RWPE1 (cell line): ENCODE results near the gene TSPAN11.
A peak's percentile ranks its signal among the peaks of the same experiment; 100 is the strongest.

ENCODE experiments used
- CTCF ChIA-PET: fragments of 350-600 bp; sonication (Branson Sonifier 250); formaldehyde crosslinking; extraction: SDS; loops from one replicate; lab custom pipeline; 2021; lab: Yijun Ruan, JAX
- POLR2A ChIA-PET: fragments of 400-600 bp; formaldehyde crosslinking; extraction: SDS; loops from one replicate; lab custom pipeline; 2020; ENCODE audit warnings: antibody characterized with exemption; ENCODE audit not compliant: low non-redundant PET; lab: Yijun Ruan, JAX
- DNase-seq: peaks from one replicate; pipeline ENCODE4 v3.0.0; 2012; ENCODE audit warnings: low spot score
- H3K27ac ChIP-seq: fragments of 450-650 bp; 2 replicates; pipeline ENCODE4 v1.5.1; 2017
- TF ChIP-seq, protein P1 (sequence below): fragments of 450-650 bp; conservative IDR thresholded peaks from 2 replicates; pipeline ENCODE4 v1.5.1; 2017; ENCODE audit warnings: low read depth, mild to moderate bottlenecking

TSPAN11 gene

DNA sequence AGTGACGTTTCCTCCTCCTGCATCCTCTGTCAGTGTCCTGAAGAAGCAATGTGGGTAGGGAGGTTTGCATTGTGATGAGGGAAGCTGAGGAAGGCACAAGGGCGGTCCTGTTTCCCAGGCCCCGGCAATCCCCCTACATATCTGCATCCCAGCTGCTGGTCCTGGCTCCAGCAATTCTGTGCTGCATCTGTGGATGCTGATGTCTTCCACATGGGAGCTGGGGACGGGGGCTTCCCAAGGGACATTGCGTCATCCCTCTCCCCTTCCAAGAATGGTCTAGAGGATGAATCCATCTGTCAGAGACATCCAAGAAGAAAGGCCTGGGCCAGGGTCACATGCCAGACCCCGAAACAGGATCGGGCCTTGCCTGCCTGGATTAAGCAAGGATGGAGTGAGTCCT, 52.1 kb downstream of the TSPAN11 start:
- POLR2A ChIA-PET = no interaction called here
- CTCF ChIA-PET = interaction anchor here (0.5 kb wide), 1 partner anchor 257 kb away, joined by 4 read pairs; no protein-coding TSS in a partner anchor
- DNase-seq = no peak
- no peak overlapping the region for H3K27ac ChIP-seq
- TF ChIP-seq, protein P1, sequence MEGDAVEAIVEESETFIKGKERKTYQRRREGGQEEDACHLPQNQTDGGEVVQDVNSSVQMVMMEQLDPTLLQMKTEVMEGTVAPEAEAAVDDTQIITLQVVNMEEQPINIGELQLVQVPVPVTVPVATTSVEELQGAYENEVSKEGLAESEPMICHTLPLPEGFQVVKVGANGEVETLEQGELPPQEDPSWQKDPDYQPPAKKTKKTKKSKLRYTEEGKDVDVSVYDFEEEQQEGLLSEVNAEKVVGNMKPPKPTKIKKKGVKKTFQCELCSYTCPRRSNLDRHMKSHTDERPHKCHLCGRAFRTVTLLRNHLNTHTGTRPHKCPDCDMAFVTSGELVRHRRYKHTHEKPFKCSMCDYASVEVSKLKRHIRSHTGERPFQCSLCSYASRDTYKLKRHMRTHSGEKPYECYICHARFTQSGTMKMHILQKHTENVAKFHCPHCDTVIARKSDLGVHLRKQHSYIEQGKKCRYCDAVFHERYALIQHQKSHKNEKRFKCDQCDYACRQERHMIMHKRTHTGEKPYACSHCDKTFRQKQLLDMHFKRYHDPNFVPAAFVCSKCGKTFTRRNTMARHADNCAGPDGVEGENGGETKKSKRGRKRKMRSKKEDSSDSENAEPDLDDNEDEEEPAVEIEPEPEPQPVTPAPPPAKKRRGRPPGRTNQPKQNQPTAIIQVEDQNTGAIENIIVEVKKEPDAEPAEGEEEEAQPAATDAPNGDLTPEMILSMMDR = no peak

DNA sequence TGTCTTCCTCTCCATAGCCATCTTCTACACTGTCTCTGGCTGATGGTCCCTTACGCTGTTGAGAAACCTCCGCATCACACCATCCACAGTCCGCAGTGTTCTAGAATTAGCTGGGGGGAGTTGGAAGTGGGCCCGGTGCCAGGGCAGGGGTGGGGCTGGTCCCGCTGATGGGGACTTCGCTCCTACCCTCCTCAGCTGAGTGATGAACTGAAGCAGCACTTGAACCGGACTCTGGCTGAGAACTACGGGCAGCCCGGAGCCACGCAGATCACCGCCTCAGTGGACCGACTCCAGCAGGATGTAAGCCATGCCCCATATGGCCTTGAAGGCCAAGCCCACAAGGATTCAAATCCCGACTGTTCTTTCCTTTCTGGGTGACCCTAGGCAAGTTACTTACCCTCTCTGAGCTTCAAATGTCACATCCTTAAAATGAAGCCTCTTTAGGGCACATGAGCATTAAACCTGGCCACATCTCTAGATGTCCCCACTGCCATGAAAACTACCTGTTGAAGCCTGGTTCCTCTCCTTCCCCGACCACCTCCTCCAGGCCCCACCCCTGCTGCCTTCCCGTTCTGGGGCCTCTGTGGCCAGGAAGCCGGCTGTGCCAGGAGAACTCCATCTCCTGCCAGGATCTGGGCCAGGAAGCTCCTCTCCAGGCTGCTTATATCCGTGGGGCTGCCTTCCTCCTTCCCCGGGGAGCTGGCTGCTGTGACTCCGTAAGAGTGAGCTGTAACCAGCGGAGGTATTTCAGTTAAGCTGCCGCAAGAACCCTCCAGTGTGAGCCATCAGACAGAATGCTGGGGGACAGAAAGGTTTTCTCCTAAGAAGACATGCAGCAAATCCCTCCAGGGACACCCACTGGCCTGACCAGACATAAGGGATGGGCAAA, 53.1 kb downstream of the TSPAN11 start:
- H3K27ac ChIP-seq = no peak overlapping the region
- ChIA-PET CTCF (interaction anchor here (0.6 to 0.7 kb wide), 2 partner anchors 19 to 1490 kb away, joined by 3 to 4 read pairs; no protein-coding TSS in a partner anchor), POLR2A (no interaction called here)
- TF ChIP-seq, protein P1 = no peak
- no peak for DNase-seq

DNA sequence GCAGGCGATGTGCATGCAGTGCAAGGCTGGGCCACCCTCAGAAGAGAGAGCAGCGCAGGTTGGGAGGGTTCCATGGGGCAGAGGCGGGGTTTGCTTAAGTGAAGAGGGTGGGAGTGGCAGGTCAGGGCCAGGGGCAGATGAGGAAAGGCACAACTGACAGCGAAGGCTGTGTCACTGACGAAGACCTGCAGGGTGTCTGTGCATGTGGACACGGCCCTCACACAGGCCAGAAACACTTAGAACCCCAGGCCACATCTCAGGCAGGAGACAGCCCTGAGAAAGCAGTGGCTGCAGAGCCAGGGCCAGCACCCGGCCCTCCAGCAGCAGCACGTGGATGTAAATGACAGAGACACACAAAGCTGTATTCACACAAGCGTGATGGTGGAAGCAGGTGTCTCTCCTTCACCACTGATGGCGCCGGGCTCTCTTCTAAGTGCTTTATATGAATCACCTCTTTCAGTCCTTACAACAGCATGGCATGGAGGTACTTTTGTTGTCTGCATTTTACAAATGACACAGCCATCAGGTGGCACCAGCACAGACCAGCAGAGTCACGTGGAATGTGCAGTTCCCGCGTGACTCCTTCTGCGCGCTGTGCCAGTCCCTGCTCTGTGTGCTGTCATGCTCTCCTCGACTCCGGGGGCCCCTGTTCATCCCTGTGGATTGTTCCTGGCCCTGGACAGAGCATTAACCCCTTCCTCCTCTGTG, 54.6 kb downstream of the TSPAN11 start:
- ChIA-PET POLR2A (no interaction called here), CTCF (no interaction called here)
- TF ChIP-seq, protein P1 = no peak
- no peak overlapping the region for H3K27ac ChIP-seq
- DNase-seq = no peak

- no peak for DNase-seq
- ChIA-PET CTCF (interaction anchor here (0.6 kb wide), 1 partner anchor 15 kb away, joined by 4 read pairs; no protein-coding TSS in a partner anchor), POLR2A (no interaction called here)
- no peak overlapping the region for H3K27ac ChIP-seq
- TF ChIP-seq, protein P1 = no peak
Measured at GRCh38 chr12:30982413-30982812, 55.9 kb downstream of the TSPAN11 start.

DNA sequence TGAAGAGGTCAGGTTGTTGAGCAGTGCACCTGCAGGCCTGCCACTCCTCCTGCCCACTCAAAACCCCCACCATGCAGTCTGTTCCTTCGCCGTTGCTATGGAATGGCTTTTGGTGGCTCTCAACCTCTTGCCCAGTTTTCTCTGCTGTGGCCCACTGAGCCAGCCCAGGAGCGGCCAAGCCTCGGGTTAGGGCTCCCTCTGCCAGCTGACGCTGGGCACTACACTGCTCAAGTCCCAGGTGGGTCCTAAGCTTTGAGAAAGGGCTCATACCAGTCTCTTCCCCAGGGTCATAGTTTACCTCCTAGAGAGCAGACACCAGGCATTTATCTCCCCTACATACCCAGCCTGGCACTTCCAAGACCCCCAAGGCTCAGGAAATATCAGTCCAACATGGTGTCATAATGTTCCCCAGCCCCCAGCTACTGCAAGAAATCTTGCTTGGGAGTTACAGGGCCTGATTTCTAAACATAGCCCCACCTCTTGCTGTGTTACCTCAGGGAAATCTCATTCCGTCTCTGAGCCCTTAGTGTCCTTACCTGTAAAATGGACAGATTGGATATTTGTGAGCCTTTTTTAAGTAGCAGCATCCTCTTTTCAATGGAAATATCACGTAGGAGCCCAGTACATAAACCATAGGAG, 59.4 kb downstream of the TSPAN11 start:
- CTCF ChIA-PET = interaction anchor here (0.7 to 2.7 kb wide), 4 partner anchors 14 to 1346 kb away, joined by 3 to 28 read pairs (median 13); no protein-coding TSS in a partner anchor
- peak; percentile 66 for DNase-seq
- H3K27ac ChIP-seq = no peak overlapping the region
- TF ChIP-seq, protein P1 = peak; percentile 52
- POLR2A ChIA-PET = no interaction called here

DNA sequence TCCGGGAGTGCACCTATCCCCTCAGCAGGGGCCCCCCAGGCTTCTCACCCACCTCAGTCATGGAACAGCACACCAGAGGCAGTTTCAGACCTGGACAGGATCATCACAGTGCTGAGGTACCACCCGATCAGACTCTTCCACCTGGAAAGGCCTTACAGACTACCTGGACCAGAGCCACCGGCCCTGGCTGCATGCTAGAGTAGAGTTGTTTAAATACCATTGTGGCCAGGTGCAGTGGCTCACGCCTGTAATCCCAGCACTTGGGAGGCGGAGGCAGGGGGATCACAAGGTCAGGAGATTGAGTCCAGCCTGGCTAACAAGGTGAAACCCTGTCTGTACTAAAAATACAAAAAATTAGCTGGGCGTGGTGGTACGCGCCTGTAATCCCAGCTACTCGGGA, 61.5 kb downstream of the TSPAN11 start:
- H3K27ac ChIP-seq = no peak overlapping the region
- POLR2A ChIA-PET = no interaction called here
- DNase-seq = no peak
- TF ChIP-seq, protein P1 = no peak
- CTCF ChIA-PET = no interaction called here
